Measurements from ENCODE around the gene GPR12.

The GPR12 gene

GRCh38 chr13:26722321-26722720 lies 38.3 kb downstream of the GPR12 start:
- no peak overlapping the region for H3K4me3 ChIP-seq (ENCODE audit: low read length)
- no peak for TF ChIP-seq ZNF274 (IDR thresholded peaks at IDR 0.05; ENCODE audit: low read depth, low read length)

- TF ChIP-seq ZNF274 (IDR thresholded peaks at IDR 0.05; ENCODE audit: low read depth, low read length) = no peak
- peak overlapping the region; percentile 22; the same call in 1 of the 2 replicates for H3K4me3 ChIP-seq (ENCODE audit: low read length)
These were observed 39.1 kb downstream of the GPR12 start for GRCh38 chr13:26721251-26722121.

- no peak for TF ChIP-seq ZNF274 (IDR thresholded peaks at IDR 0.05; ENCODE audit: low read depth, low read length)
- no peak overlapping the region for H3K4me3 ChIP-seq (ENCODE audit: low read length)
These were observed 41.1 kb downstream of the GPR12 start for GRCh38 chr13:26719356-26719945.

GRCh38 chr13:26718872-26719271 lies 41.7 kb downstream of the GPR12 start:
- TF ChIP-seq ZNF274 (IDR thresholded peaks at IDR 0.05; ENCODE audit: low read depth, low read length) = no peak
- H3K4me3 ChIP-seq (ENCODE audit: low read length) = no peak overlapping the region

GRCh38 chr13:26718146-26718545 lies 42.4 kb downstream of the GPR12 start:
- H3K4me3 ChIP-seq (ENCODE audit: low read length) = no peak overlapping the region
- no peak for TF ChIP-seq ZNF274 (IDR thresholded peaks at IDR 0.05; ENCODE audit: low read depth, low read length)

- H3K4me3 ChIP-seq (ENCODE audit: low read length) = no peak overlapping the region
- no peak for TF ChIP-seq ZNF274 (IDR thresholded peaks at IDR 0.05; ENCODE audit: low read depth, low read length)
These were observed 43.6 kb downstream of the GPR12 start for GRCh38 chr13:26716984-26717383.

- no peak for TF ChIP-seq ZNF274 (IDR thresholded peaks at IDR 0.05; ENCODE audit: low read depth, low read length)
These were observed 47.2 kb downstream of the GPR12 start for GRCh38 chr13:26713341-26713740.

GRCh38 chr13:26711211-26711610 lies 49.4 kb downstream of the GPR12 start:
- H3K4me3 ChIP-seq (ENCODE audit: low read length) = no peak overlapping the region
- no peak for TF ChIP-seq ZNF274 (IDR thresholded peaks at IDR 0.05; ENCODE audit: low read depth, low read length)

More at GRCh38 chr13:26713341-26713740, 47.2 kb downstream of the GPR12 start:
- H3K4me3 ChIP-seq (ENCODE audit: low read length) = no peak overlapping the region

GRCh38 chr13:26710166-26710565 lies 50.4 kb downstream of the GPR12 start:
- H3K4me3 ChIP-seq (ENCODE audit: low read length) = no peak overlapping the region
- TF ChIP-seq ZNF274 (IDR thresholded peaks at IDR 0.05; ENCODE audit: low read depth, low read length) = no peak

- no peak overlapping the region for H3K4me3 ChIP-seq (ENCODE audit: low read length)
- no peak for TF ChIP-seq ZNF274 (IDR thresholded peaks at IDR 0.05; ENCODE audit: low read depth, low read length)
These were observed 51.1 kb downstream of the GPR12 start for GRCh38 chr13:26709461-26709860.

- no peak for TF ChIP-seq ZNF274 (IDR thresholded peaks at IDR 0.05; ENCODE audit: low read depth, low read length)
- no peak overlapping the region for H3K4me3 ChIP-seq (ENCODE audit: low read length)
These were observed 52.6 kb downstream of the GPR12 start for GRCh38 chr13:26708007-26708297.

- no peak for TF ChIP-seq ZNF274 (IDR thresholded peaks at IDR 0.05; ENCODE audit: low read depth, low read length)
- H3K4me3 ChIP-seq (ENCODE audit: low read length) = no peak overlapping the region
These were observed 53.2 kb downstream of the GPR12 start for GRCh38 chr13:26707122-26708006.

- TF ChIP-seq ZNF274 (IDR thresholded peaks at IDR 0.05; ENCODE audit: low read depth, low read length) = no peak
- H3K4me3 ChIP-seq (ENCODE audit: low read length) = no peak overlapping the region
These were observed 54.2 kb downstream of the GPR12 start for GRCh38 chr13:26706381-26706780.

GRCh38 chr13:26705536-26705935 lies 55.0 kb downstream of the GPR12 start:
- no peak overlapping the region for H3K4me3 ChIP-seq (ENCODE audit: low read length)
- TF ChIP-seq ZNF274 (IDR thresholded peaks at IDR 0.05; ENCODE audit: low read depth, low read length) = no peak
